Ovary (tissue), 3 donors: ENCODE data around the gene NLRP3.

Experiments
- EP300 ChIP-seq: sonication (generic); formaldehyde crosslinking; IDR thresholded peaks from one replicate; pipeline ENCODE4 v1.6.1; 2017; ENCODE audit warnings: antibody characterized with exemption
- TF ChIP-seq, protein P1 (sequence below), 3 donors: fragments of 450-650 bp in 2 of 3; fragments of 200-600 bp in 1 of 3; IDR thresholded peaks; one replicate each; pipeline versions ENCODE4 v1.5.1 to v1.8.0; 2016 to 2022; ENCODE audit warnings: antibody characterized with exemption in 3 of 3, mild to moderate bottlenecking in 1 of 3
- donor health status: DM: no; HTN: no; CAD: no.

GRCh38 chr1:247407180-247407616 lies 8.8 kb upstream of the NLRP3 start:
- TF ChIP-seq, protein P1, sequence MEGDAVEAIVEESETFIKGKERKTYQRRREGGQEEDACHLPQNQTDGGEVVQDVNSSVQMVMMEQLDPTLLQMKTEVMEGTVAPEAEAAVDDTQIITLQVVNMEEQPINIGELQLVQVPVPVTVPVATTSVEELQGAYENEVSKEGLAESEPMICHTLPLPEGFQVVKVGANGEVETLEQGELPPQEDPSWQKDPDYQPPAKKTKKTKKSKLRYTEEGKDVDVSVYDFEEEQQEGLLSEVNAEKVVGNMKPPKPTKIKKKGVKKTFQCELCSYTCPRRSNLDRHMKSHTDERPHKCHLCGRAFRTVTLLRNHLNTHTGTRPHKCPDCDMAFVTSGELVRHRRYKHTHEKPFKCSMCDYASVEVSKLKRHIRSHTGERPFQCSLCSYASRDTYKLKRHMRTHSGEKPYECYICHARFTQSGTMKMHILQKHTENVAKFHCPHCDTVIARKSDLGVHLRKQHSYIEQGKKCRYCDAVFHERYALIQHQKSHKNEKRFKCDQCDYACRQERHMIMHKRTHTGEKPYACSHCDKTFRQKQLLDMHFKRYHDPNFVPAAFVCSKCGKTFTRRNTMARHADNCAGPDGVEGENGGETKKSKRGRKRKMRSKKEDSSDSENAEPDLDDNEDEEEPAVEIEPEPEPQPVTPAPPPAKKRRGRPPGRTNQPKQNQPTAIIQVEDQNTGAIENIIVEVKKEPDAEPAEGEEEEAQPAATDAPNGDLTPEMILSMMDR (IDR thresholded peaks at IDR 0.05), result no peak
- no peak for TF ChIP-seq EP300
